ENCODE data around the gene ATG16L2. TPM values are rescaled to one million over a fixed set of nuclear protein-coding genes. Genes with fewer than 3 reads are reported as not detected.

Gene ATG16L2
- total RNA-seq, 1 donor from 2014 or later, result 9.6 TPM

- Mint-ChIP-seq H3K27ac (ENCODE audit: unreplicated experiment) (no peak overlapping the region), H3K4me3 (ENCODE audit: unreplicated experiment) (peak overlapping the region; percentile 40), H3K27me3 (ENCODE audit: low read depth, unreplicated experiment) (peaks cover 3% of the 10 kb centered on the region), H3K36me3 (ENCODE audit: low read depth, unreplicated experiment) (peaks cover 5% of the 10 kb centered on the region), H3K9me3 (ENCODE audit: unreplicated experiment) (no peaks in the 10 kb centered on the region), H3K4me1 (ENCODE audit: low read depth, unreplicated experiment) (peaks cover 6% of the 10 kb centered on the region)
- H3K4me2 ChIP-seq (ENCODE audit: low read length), result no peak overlapping the region
- no peaks in the 10 kb centered on the region for H3K27me3 ChIP-seq (ENCODE audit: insufficient read depth, low read length)
- no peak overlapping the region for H3K4me3 ChIP-seq (ENCODE audit: insufficient read depth, low read depth, low read length)
- no peaks in the 10 kb centered on the region for H3K36me3 ChIP-seq (ENCODE audit: insufficient read depth, low read length)
- H3K4me1 ChIP-seq (ENCODE audit: insufficient read depth, low read length), result no peaks in the 10 kb centered on the region
- no peaks in the 10 kb centered on the region for H3K9me3 ChIP-seq (ENCODE audit: insufficient read depth, low read depth, low read length)
- H3K27ac ChIP-seq (ENCODE audit: low read depth, low read length), result no peak overlapping the region
- H2AFZ ChIP-seq (ENCODE audit: low read depth, low read length), result no peak overlapping the region
- TF ChIP-seq EZH2 (IDR thresholded peaks at IDR 0.05; ENCODE audit: insufficient read depth, low read length), result no peak
- FAIRE-seq (no peak), DNase-seq (ENCODE audit: low read depth) (no peak)
- H3K9ac ChIP-seq (ENCODE audit: low read length), result no peak overlapping the region
- H4K20me1 ChIP-seq (ENCODE audit: insufficient read depth, low read length), result no peaks in the 10 kb centered on the region
- H3K79me2 ChIP-seq (ENCODE audit: insufficient read depth, low read length), result no peaks in the 10 kb centered on the region
These were observed 15.8 kb downstream of the ATG16L2 start for GRCh38 chr11:72829884-72830533.

DNA sequence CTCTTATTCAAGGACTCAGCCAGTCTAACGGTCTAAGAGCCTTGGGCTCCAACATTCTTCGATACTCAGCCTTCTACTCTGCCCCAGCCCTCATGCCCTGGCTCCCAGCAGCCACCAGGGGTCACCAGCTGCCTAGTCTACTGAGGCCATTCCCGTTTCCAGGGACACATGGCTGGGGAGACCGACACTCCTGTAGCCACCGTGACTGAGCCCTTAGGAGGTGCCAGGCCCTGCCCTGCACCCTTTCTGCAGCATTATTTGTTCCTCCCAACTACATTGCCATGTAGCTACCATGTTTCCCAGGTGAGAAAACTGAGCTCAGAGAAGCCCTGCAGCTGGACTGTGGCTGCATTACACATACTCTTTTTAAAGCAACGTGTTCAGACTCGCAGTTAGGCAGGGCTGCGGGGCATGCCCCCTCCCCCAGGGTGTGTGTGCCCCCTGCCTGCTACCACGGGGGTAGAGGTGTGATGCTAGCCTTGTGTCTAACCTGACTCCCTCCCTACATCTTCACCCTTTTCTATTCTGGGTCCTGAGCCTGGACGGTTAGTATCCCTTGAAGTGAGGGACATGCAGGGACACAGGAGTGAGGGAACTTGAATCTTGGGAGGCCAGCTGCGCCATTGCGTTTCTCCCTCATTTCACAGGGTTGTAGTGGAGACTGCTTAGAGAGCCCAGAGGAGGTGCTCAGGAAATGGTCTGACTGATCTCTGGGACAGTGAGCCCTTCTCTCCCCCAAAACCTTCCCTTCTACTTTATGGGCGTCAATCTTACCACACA lies 17.5 kb downstream of the ATG16L2 start:
- no peaks in the 10 kb centered on the region for H3K9me3 Mint-ChIP-seq (ENCODE audit: unreplicated experiment)

More for the DNA sequence above, 17.5 kb downstream of the ATG16L2 start:
- no peak overlapping the region for H3K4me3 ChIP-seq (ENCODE audit: insufficient read depth, low read depth, low read length)
- FAIRE-seq (no peak), DNase-seq (ENCODE audit: low read depth) (peak; percentile 39)
- H3K27me3 Mint-ChIP-seq (ENCODE audit: low read depth, unreplicated experiment), result peaks cover 3% of the 10 kb centered on the region
- H3K9me3 ChIP-seq (ENCODE audit: insufficient read depth, low read depth, low read length), result no peaks in the 10 kb centered on the region
- H3K36me3 ChIP-seq (ENCODE audit: insufficient read depth, low read length), result no peaks in the 10 kb centered on the region
- H3K9ac ChIP-seq (ENCODE audit: low read length), result no peak overlapping the region
- H3K36me3 Mint-ChIP-seq (ENCODE audit: low read depth, unreplicated experiment), result peaks cover 5% of the 10 kb centered on the region
- H3K4me1 ChIP-seq (ENCODE audit: insufficient read depth, low read length), result no peaks in the 10 kb centered on the region
- no peaks in the 10 kb centered on the region for H3K79me2 ChIP-seq (ENCODE audit: insufficient read depth, low read length)
- H3K27me3 ChIP-seq (ENCODE audit: insufficient read depth, low read length), result no peaks in the 10 kb centered on the region
- H3K4me1 Mint-ChIP-seq (ENCODE audit: low read depth, unreplicated experiment), result peaks cover 6% of the 10 kb centered on the region
- no peaks in the 10 kb centered on the region for H4K20me1 ChIP-seq (ENCODE audit: insufficient read depth, low read length)
- peak overlapping the region; percentile 42 for H3K27ac Mint-ChIP-seq (ENCODE audit: unreplicated experiment)
- H2AFZ ChIP-seq (ENCODE audit: low read depth, low read length), result peak overlapping the region; percentile 36
- TF ChIP-seq EZH2 (IDR thresholded peaks at IDR 0.05; ENCODE audit: insufficient read depth, low read length) (no peak), CTCF (IDR thresholded peaks at IDR 0.05; ENCODE audit: insufficient read depth, low read depth, low read length) (peak; percentile 95)
- no peak overlapping the region for H3K4me3 Mint-ChIP-seq (ENCODE audit: unreplicated experiment)
- H3K27ac ChIP-seq (ENCODE audit: low read depth, low read length), result no peak overlapping the region
- peak overlapping the region; percentile 34 for H3K4me2 ChIP-seq (ENCODE audit: low read length)

Measured in astrocyte (in vitro differentiated cells and primary cell).